ENCODE measurements around the gene PRRG3. TPM values are rescaled to one million over a fixed set of nuclear protein-coding genes. Genes with fewer than 3 reads are reported as not detected.
A peak's percentile ranks its signal among the peaks of the same experiment; 100 is the strongest.

PRRG3 gene
- total RNA-seq, 2 donors from 2014 or later = not detected

DNA sequence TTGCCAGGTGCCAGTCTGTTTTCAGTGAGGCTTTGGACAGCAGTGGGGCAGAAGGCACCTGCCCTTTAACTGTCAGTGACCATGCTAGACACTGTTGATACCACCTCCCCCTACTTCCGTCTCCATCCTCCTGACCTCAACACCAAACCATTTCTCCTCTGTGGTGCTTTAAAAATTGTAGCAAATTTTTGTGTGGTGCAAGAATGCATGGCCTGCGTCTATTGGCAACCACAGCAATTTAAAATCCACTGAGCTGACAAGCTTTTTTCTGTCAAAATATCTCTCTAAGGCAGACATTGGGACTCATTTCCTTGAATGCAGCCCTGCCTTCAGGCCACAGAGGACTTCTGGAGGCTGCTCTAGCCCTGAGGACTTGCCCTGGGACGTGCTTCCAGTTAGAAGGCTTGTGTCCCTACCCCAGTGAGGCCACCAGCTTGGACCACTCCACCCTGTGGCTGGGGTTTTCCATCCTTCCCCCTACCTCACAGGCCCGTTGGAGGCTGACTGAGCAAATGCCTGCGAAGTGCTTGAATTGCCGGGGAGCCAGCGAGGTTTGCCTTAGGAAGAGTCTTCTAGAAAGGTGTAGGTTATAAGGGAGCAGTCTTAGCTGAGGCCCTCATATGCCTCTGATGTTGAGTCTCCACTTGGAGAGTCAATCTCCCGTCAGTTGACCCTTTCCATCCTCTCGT lies 6.9 kb downstream of the PRRG3 start:
- ATAC-seq = no peak
- H3K27ac Mint-ChIP-seq = no peak overlapping the region
- no peaks in the 10 kb centered on the region for H3K36me3 Mint-ChIP-seq
- DNase-seq (ENCODE audit: low spot score in 2 of 2) = no peak
- H3K9me3 Mint-ChIP-seq = no peaks in the 10 kb centered on the region

DNA sequence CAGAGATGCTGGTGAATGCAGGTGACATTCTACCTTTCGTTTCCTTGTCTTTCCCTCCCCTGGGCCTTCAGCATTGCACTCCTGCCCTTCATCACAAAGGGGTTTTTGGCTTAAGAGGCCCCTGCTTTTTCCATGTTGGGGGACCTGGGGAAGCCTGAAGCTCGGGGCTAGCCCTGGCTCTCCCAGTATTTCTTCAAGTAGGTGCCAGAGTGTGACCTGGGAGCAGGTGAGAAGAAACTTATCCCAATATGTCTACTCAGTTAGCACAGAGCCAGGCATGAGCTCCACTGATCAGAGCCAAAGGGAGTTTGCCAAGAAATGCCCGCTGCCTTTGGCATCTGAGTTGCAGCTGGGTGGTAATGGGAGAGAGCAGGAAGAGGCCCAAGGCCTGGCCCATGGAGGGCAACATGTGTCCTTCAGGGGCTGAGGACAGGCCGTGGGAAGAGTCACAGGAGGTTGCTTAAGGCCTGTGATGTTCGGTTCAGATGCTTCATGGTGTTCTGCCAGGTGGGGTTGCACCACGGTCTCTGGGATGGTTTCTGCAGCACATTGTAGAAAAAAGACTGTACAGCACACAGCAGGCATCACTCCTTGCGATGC lies 7.6 kb downstream of the PRRG3 start:
- ATAC-seq (no peak), DNase-seq (ENCODE audit: low spot score in 2 of 2) (no peak)
- Mint-ChIP-seq H3K36me3 (no peaks in the 10 kb centered on the region), H3K27ac (no peak overlapping the region), H3K9me3 (no peaks in the 10 kb centered on the region)

- ATAC-seq (no peak), DNase-seq (ENCODE audit: low spot score in 2 of 2) (no peak)
- no peak overlapping the region for H3K27ac Mint-ChIP-seq
- H3K9me3 Mint-ChIP-seq = no peaks in the 10 kb centered on the region
- no peaks in the 10 kb centered on the region for H3K36me3 Mint-ChIP-seq
These were observed 8.2 kb downstream of the PRRG3 start for GRCh38 chrX:151703487-151703886.

GRCh38 chrX:151704041-151704663 lies 8.9 kb downstream of the PRRG3 start:
- no peaks in the 10 kb centered on the region for H3K9me3 Mint-ChIP-seq
- DNase-seq (ENCODE audit: low spot score in 2 of 2) (no peak), ATAC-seq (no peak)
- H3K27ac Mint-ChIP-seq = no peak overlapping the region
- H3K36me3 Mint-ChIP-seq = no peaks in the 10 kb centered on the region

- Mint-ChIP-seq H3K36me3 (no peaks in the 10 kb centered on the region), H3K9me3 (no peaks in the 10 kb centered on the region), H3K27ac (no peak overlapping the region)
- ATAC-seq = no peak
- no peak for DNase-seq (ENCODE audit: low spot score in 2 of 2)
These were observed 13.6 kb downstream of the PRRG3 start for GRCh38 chrX:151708821-151709220.

DNA sequence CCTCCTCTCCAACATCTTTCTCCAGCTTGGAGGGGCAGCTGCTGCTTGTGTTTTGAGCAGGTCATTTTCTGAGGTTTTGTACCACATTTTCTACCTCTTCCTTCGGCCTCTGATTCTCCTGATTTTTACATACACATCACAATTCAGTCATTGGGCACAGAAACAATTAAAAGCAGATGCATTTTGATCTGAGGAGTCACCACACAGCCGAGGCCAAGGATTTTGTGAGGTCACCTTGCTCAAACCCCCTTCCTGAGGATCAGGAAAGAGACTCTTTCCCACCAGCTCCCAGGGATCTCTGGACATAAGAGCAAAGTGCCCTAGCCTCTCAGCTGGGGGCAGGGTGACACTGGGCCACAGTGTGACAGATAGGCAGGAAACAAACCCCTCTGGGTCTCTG lies 15.2 kb downstream of the PRRG3 start:
- Mint-ChIP-seq H3K27ac (no peak overlapping the region), H3K9me3 (no peaks in the 10 kb centered on the region), H3K36me3 (no peaks in the 10 kb centered on the region)
- DNase-seq (ENCODE audit: low spot score in 2 of 2) (no peak), ATAC-seq (no peak)

DNA sequence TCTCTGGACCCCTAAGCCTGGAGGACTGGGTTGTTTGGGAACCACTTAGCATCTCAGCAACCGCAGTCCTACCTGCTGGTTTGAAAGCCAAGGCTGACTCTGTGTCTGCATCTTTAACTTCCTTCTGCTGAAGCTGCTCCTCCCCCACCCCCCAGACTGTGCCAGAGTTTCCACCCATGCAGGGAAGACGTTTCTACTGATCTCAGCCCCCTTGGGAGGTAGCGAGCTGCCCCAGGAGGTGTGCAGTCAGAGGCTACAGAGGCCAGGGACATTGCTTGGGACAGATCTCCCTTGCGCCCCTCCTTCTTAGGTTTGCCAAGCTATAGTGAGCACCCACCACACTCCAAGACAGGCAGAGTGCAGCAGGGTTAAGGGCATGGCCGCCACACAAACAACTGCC lies 15.9 kb downstream of the PRRG3 start:
- H3K27ac Mint-ChIP-seq = no peak overlapping the region
- DNase-seq (ENCODE audit: low spot score in 2 of 2) = no peak
- H3K36me3 Mint-ChIP-seq = no peaks in the 10 kb centered on the region
- no peak for ATAC-seq
- H3K9me3 Mint-ChIP-seq = no peaks in the 10 kb centered on the region

DNA sequence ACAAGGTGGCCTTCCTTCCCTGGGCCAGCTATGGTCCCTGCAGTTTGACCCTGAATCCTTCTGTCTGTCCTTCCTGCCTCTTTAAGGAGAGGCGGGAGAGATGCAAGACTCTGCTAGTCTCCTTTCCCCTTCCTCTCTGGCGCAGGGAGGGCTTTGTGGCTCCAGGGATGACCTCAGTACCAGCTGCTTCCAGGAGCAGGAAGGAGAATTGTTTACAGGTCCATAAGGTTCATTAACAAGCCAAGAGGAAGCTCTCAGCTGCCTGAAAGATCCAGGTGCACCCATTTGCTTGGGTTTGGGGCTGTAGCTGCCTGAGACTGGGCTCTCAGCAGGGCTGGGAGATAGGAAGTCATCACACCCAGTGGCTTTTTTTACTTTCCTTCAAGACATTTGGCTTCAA lies 16.5 kb downstream of the PRRG3 start:
- Mint-ChIP-seq H3K9me3 (no peaks in the 10 kb centered on the region), H3K36me3 (no peaks in the 10 kb centered on the region), H3K27ac (no peak overlapping the region)
- DNase-seq (ENCODE audit: low spot score in 2 of 2) (no peak), ATAC-seq (no peak)

GRCh38 chrX:151712253-151712652 lies 17.0 kb downstream of the PRRG3 start:
- no peak overlapping the region for H3K27ac Mint-ChIP-seq
- H3K36me3 Mint-ChIP-seq = no peaks in the 10 kb centered on the region
- DNase-seq (ENCODE audit: low spot score in 2 of 2) = no peak
- no peak for ATAC-seq
- no peaks in the 10 kb centered on the region for H3K9me3 Mint-ChIP-seq

- H3K9me3 Mint-ChIP-seq = no peaks in the 10 kb centered on the region
- H3K27ac Mint-ChIP-seq = no peak overlapping the region
- DNase-seq (ENCODE audit: low spot score in 2 of 2) (peak in 1 of 2 donors; percentile 4), ATAC-seq (peak in 1 of 2 donors; percentile 43)
- H3K36me3 Mint-ChIP-seq = no peaks in the 10 kb centered on the region
These were observed 18.6 kb downstream of the PRRG3 start for GRCh38 chrX:151713849-151714248.

GRCh38 chrX:151714362-151714761 lies 19.1 kb downstream of the PRRG3 start:
- no peak for DNase-seq (ENCODE audit: low spot score in 2 of 2)
- ATAC-seq = no peak
- Mint-ChIP-seq H3K27ac (no peak overlapping the region), H3K9me3 (no peaks in the 10 kb centered on the region), H3K36me3 (no peaks in the 10 kb centered on the region)

- DNase-seq (ENCODE audit: low spot score in 2 of 2) (no peak), ATAC-seq (no peak)
- H3K36me3 Mint-ChIP-seq = no peaks in the 10 kb centered on the region
- no peaks in the 10 kb centered on the region for H3K9me3 Mint-ChIP-seq
- H3K27ac Mint-ChIP-seq = no peak within 1 kb of the TSS
These were observed 20.5 kb downstream of the PRRG3 start, which contains the start of gene FATE1 for GRCh38 chrX:151715752-151716151. Gene FATE1 (plus strand): TSS chrX:151716035. CDS start chrX:151716120, 85 bp downstream.

- Mint-ChIP-seq H3K9me3 (no peaks in the 10 kb centered on the region), H3K27ac (peak overlapping the region in 1 of 2 donors; percentile 29), H3K36me3 (no peaks in the 10 kb centered on the region)
- ATAC-seq = no peak
- DNase-seq (ENCODE audit: low spot score in 2 of 2) = no peak
These were observed 27.1 kb downstream of the PRRG3 start for GRCh38 chrX:151722241-151722846.

GRCh38 chrX:151723156-151723760 lies 28.0 kb downstream of the PRRG3 start:
- ATAC-seq (no peak), DNase-seq (ENCODE audit: low spot score in 2 of 2) (no peak)
- no peaks in the 10 kb centered on the region for H3K9me3 Mint-ChIP-seq
- no peak overlapping the region for H3K27ac Mint-ChIP-seq
- H3K36me3 Mint-ChIP-seq = no peaks in the 10 kb centered on the region

- H3K9me3 Mint-ChIP-seq = no peaks in the 10 kb centered on the region
- H3K27ac Mint-ChIP-seq = no peak overlapping the region
- no peak for DNase-seq (ENCODE audit: low spot score in 2 of 2)
- ATAC-seq = no peak
- no peaks in the 10 kb centered on the region for H3K36me3 Mint-ChIP-seq
These were observed 29.5 kb downstream of the PRRG3 start for GRCh38 chrX:151724563-151725337.

GRCh38 chrX:151725338-151725614 lies 30.0 kb downstream of the PRRG3 start:
- DNase-seq (ENCODE audit: low spot score in 2 of 2) (no peak), ATAC-seq (no peak)
- Mint-ChIP-seq H3K9me3 (no peaks in the 10 kb centered on the region), H3K36me3 (no peaks in the 10 kb centered on the region), H3K27ac (no peak overlapping the region)

- no peaks in the 10 kb centered on the region for H3K9me3 Mint-ChIP-seq
- H3K36me3 Mint-ChIP-seq = no peaks in the 10 kb centered on the region
- H3K27ac Mint-ChIP-seq = no peak overlapping the region
- ATAC-seq (no peak), DNase-seq (ENCODE audit: low spot score in 2 of 2) (no peak)
These were observed 31.5 kb downstream of the PRRG3 start for GRCh38 chrX:151726751-151727150.

All from activated naive CD4-positive, alpha-beta T cell treated with anti-CD3 and anti-CD28 coated beads, Interleukin-2, amount 50 U/mL, for 72 hours (primary cell).